ENCODE data around the gene GLDC. TPM values are rescaled to one million over a fixed set of nuclear protein-coding genes. Genes with fewer than 3 reads are reported as not detected.

GLDC gene
- total and polyA plus RNA-seq, 10 of the 15 experiments (the other 5 are each of a cell fraction or from before 2014, with no cell fraction given), result 33.1 to 165 (median 114) TPM

- intact Hi-C loops (cut with micrococcal nuclease; ENCODE audit: unreplicated experiment) (no loop called here), in situ Hi-C loops (cut with MboI) (no loop called here)
- Histone ChIP-seq H3K9ac (ENCODE audit: control insufficient read depth, insufficient read depth, low read length) (no peak overlapping the region), H3K79me2 (ENCODE audit: control insufficient read depth, insufficient read depth, low read length) (peaks cover 2% of the 10 kb centered on the region; the same call in 1 of the 2 replicates), H3K4me1 (ENCODE audit: control insufficient read depth, insufficient read depth, low read length) (peaks cover 31% of the 10 kb centered on the region), H3K4me3 (no peak overlapping the region; the same call in 1 of the 2 replicates), H3K27me3 (replicated peaks in 1 of 2; ENCODE audit: control insufficient read depth in 2 of 2, insufficient read depth in 2 of 2, low read length in 1 of 2) (no peaks in the 10 kb centered on the region), H2AFZ (ENCODE audit: control insufficient read depth, low read depth, low read length) (no peak overlapping the region), H3K27ac (ENCODE audit: control insufficient read depth, insufficient read depth) (peak overlapping the region; percentile 72), H3K4me2 (ENCODE audit: control insufficient read depth, insufficient read depth) (peak overlapping the region; percentile 17; the same call in 1 of the 2 replicates), H3K36me3 (ENCODE audit: control insufficient read depth in 2 of 2, insufficient read depth in 2 of 2, low read length in 1 of 2) (peaks cover 5 to 8% of the 10 kb centered on the region in 2 experiments; a peak in 3 of 4 replicates), H4K20me1 (ENCODE audit: control insufficient read depth, insufficient read depth) (no peaks in the 10 kb centered on the region), H3K9me3 (replicated peaks; ENCODE audit: control insufficient read depth, insufficient read depth, low read length) (no peaks in the 10 kb centered on the region)
- 47% methylated on average over 3 of the region's 3 CpGs for WGBS (ENCODE audit: insufficient coverage, insufficient replicate concordance, low lambda C conversion rate, missing lambda C conversion rate)
- ATAC-seq (peak; percentile 62), DNase-seq (ENCODE audit: low read depth, low spot score) (no peak), FAIRE-seq (no peak)
- ChIA-PET CTCF (interaction anchor here (0.7 to 1.5 kb wide), 2 partner anchors 35 to 49 kb away, joined by 3 to 4 read pairs; no protein-coding TSS in a partner anchor), POLR2A (interaction anchor here (0.6 to 2.1 kb wide), 6 partner anchors 11 to 24 kb away, joined by 3 to 6 read pairs (median 3); no protein-coding TSS in a partner anchor), SMC1A (ENCODE audit: uncharacterized antibody, unreplicated experiment) (interaction anchor here (0.9 to 2.1 kb wide), 8 partner anchors 12 to 47 kb away, joined by 3 to 11 read pairs (median 4); no protein-coding TSS in a partner anchor), RAD21 (ENCODE audit: unreplicated experiment) (interaction anchor here (1.1 to 1.8 kb wide), 5 partner anchors 12 to 45 kb away, joined by 3 to 6 read pairs (median 3); no protein-coding TSS in a partner anchor)
- BruUV-seq (replicated peaks), result no TSS peak
- no peak for TF ChIP-seq ZBTB4 (CRISPR knock-in tag; IDR thresholded peaks at IDR 0.05)
- no peak for TF ChIP-seq SRF (IDR thresholded peaks at IDR 0.05; ENCODE audit: low read depth in 2 of 2, low read length in 2 of 2)
- no peak for TF ChIP-seq SP1 (IDR thresholded peaks at IDR 0.05; ENCODE audit: low read depth, low read length)
- peak in 1 of 2 experiments; percentile 22; a peak in 1 of 4 replicates for TF ChIP-seq IKZF2 (IDR thresholded peaks at IDR 0.05)
- TF ChIP-seq ZNF384 (IDR thresholded peaks at IDR 0.05; ENCODE audit: borderline replicate concordance, low read depth, low read length), result 0 out of 2 replicates have a peak, but pooled peaks have one; percentile 34
- TF ChIP-seq CREM (IDR thresholded peaks at IDR 0.05; ENCODE audit: low read depth), result no peak
- no peak for TF ChIP-seq ESRRA (IDR thresholded peaks at IDR 0.05; ENCODE audit: low read length)
- TF ChIP-seq SREBF1 (IDR thresholded peaks at IDR 0.05; ENCODE audit: low read length), result no peak
- no peak for TF ChIP-seq ZNF622 (IDR thresholded peaks at IDR 0.05)
- no peak for TF ChIP-seq ASH2L (IDR thresholded peaks at IDR 0.05; ENCODE audit: borderline replicate concordance, low read depth)
- TF ChIP-seq MEF2B (IDR thresholded peaks at IDR 0.05; ENCODE audit: partially characterized antibody, poor library complexity, severe bottlenecking), result no peak
- no peak for TF ChIP-seq CUX1 (IDR thresholded peaks at IDR 0.05; ENCODE audit: insufficient replicate concordance, low read depth, low read length)
- peak; percentile 69 for TF ChIP-seq ATF7 (IDR thresholded peaks at IDR 0.05; ENCODE audit: low read depth)
- 0 out of 2 replicates have a peak, but pooled peaks have one; percentile 24 for TF ChIP-seq NBN (IDR thresholded peaks at IDR 0.05)
- TF ChIP-seq BACH1 (IDR thresholded peaks at IDR 0.05; ENCODE audit: borderline replicate concordance), result no peak
- no peak for TF ChIP-seq NR2F1 (conservative IDR thresholded peaks at IDR 0.05)
These were observed 25.2 kb downstream of the GLDC start for GRCh38 chr9:6620353-6620752.

Data from GM12878 (cell line).